Epithelial cell of esophagus (primary cell): Measurements from ENCODE around the gene HIF1AN.
A peak's percentile ranks its signal among the peaks of the same experiment; 100 is the strongest.

Experiments used
- DNase-seq: peaks from one replicate; pipeline ENCODE4 v3.0.0; 2010; ENCODE audit warnings: low read depth
- H3K4me3 ChIP-seq: 2 replicates; pipeline ENCODE4 v1.5.1; 2011; ENCODE audit warnings: mild to moderate bottlenecking, low read length, control low read depth
- TF ChIP-seq, protein P1 (sequence below): IDR thresholded peaks from 2 replicates; pipeline ENCODE4 v1.5.1; 2011; ENCODE audit warnings: low read depth, mild to moderate bottlenecking, low read length, control low read depth, inconsistent platforms; ENCODE audit not compliant: insufficient read depth; ENCODE audit errors: missing control alignments

HIF1AN gene

DNA sequence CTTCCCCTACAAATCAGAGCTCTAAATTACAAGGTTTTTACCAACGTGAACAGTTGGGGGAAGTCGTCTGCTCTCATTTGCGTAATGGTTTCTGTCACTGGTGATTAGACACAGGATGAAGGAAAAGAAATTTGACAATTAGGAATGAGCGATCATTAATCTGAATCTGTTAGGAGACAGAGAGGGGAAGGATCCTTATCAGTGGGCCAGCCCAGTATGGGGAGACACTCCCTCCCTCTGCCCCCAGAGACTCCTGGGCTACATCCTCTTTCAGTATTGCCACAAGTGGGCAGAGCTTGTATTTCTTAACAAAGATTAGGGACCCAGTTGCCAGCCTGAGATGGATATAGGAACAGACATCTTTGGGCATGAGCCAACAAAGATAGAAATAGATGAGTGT, 15.5 kb downstream of the HIF1AN start:
- TF ChIP-seq, protein P1, sequence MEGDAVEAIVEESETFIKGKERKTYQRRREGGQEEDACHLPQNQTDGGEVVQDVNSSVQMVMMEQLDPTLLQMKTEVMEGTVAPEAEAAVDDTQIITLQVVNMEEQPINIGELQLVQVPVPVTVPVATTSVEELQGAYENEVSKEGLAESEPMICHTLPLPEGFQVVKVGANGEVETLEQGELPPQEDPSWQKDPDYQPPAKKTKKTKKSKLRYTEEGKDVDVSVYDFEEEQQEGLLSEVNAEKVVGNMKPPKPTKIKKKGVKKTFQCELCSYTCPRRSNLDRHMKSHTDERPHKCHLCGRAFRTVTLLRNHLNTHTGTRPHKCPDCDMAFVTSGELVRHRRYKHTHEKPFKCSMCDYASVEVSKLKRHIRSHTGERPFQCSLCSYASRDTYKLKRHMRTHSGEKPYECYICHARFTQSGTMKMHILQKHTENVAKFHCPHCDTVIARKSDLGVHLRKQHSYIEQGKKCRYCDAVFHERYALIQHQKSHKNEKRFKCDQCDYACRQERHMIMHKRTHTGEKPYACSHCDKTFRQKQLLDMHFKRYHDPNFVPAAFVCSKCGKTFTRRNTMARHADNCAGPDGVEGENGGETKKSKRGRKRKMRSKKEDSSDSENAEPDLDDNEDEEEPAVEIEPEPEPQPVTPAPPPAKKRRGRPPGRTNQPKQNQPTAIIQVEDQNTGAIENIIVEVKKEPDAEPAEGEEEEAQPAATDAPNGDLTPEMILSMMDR: no peak
- no peak for DNase-seq
- H3K4me3 ChIP-seq: no peak overlapping the region

DNA sequence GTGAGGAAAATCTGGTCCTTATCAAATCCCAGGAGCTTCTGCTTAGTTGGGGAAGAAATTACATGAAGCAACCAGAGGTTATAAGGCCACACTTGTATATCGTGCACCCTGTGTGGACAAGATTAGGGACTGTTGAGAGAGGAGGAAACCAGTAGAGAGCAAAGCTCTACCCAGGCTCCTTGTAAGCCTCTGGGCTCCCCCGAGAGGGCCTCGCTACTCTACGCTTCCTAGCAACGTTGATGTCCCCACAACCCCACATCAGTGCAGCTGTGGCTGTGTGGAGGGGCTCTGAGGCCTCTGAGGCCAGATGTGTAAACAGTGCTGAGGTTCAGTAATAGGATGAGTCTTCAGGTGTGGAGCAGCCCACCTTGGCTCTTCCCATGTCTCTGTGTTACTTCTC, 16.0 kb downstream of the HIF1AN start:
- TF ChIP-seq, protein P1: no peak
- DNase-seq: no peak
- no peak overlapping the region for H3K4me3 ChIP-seq

DNA sequence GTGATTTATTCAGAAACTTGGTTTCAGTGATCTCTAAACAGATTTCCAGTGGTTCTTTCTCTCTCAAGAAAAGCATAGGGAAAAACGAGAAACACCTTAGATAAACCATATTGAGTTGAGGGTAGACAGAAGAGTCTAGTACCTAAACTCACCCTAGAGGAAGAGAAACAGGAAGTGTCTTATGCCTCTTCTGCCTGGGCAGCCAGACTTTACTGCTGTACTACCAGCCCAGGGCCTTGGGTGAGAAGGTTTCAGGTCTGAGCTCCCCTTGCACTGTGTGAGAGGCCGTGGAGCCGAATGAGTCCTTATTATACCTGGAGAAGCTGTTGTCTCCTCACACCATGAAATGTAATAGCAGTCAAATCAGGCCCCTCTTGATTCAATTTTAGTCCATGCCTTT, 18.2 kb downstream of the HIF1AN start:
- DNase-seq: no peak
- TF ChIP-seq, protein P1: no peak
- H3K4me3 ChIP-seq: no peak overlapping the region

DNA sequence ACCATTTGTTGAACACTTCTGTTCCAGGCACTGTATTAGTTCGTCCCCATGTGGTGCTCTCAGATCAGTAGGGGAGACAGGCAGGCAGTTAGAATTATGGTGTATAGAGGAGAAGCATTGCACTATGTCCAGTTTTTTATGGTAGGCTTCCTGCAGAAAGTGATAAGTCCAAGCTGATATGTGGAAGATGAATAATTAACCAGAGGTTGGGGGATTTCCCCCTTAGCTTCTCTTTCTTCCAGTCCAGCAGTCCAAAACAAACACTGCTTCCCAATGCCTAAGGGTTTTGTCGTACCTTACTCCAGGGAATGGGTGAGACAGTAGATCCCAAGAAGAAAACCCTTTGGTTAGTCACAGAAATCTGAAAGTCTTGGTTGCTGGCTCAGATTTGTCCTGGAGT, 19.2 kb downstream of the HIF1AN start:
- TF ChIP-seq, protein P1: no peak
- DNase-seq: no peak
- H3K4me3 ChIP-seq: no peak overlapping the region

DNA sequence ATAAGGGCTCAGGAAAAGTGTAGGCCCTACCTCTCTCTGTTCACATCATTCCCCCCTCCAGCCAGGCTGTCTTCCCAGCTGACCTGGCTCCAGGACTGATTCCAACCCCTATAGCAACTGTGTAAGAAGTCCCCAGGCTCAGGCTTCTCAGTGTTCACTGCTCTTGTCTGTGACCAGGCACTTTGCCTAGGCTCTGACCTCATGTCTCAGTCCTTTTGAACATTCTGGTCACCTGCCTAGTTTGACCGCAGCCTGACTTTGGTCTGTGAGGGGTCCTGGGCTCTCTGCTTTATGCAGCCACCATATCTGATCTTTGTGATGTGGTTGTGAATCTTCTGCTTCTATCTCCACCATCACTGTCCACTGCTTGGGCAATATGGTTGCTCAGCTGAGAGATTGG, 24.5 kb downstream of the HIF1AN start:
- no peak for DNase-seq
- TF ChIP-seq, protein P1: no peak
- no peak overlapping the region for H3K4me3 ChIP-seq

DNA sequence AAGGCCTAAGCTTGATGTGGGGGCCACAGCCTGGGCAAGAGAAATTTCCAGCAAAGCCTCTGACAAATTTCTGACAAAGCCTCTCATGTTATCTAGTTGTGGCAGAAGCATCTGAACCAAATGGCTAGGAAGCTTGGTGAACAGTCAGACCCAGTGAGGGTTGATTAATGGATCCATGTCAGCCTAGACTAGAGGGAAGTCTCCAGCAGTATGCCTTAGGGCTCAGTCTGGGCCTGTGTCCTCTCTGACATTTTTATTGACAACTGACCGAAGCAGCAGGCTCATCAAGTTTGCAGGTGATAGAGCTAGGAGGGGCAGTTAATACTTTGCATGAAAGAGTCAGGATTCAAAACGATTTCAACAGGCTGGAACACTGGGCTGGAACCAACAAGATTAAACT, 25.3 kb downstream of the HIF1AN start:
- H3K4me3 ChIP-seq: no peak overlapping the region
- no peak for DNase-seq
- TF ChIP-seq, protein P1: no peak

DNA sequence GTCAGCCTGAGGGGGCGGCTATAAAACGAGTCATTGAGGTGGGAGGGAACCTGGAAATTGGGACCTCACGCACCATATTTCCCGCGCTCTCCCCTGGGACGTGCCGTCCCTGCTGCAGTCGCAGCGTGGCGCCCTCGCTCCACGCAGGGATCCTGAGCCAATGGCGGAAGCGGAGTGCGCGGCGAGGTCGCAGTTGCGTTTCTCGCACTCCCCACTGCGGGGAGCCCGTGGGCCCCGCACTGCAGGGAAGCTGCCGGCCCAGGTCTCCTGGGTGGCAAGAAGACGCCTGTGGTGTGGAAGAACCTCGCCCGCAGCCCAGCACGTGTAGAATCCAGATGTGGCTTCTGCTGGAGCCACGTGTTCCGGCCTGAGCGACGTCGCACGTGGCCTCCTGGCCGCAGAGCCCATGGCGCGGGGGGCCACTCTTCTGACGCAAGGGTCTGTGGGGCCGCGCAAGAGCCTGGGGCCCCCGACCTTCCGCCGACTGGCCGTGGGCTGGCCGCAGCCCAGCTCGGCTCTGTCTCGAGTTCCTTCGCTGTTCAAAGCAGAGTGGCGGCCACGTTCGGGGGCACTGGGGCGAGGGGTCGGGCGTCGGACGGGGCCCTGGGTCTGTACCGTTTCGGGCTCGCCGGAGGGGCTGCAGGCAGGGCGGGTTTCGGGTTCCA, 26.4 kb downstream of the HIF1AN start:
- H3K4me3 ChIP-seq: no peak overlapping the region
- TF ChIP-seq, protein P1: peak; percentile 95
- DNase-seq: peak; percentile 81
